ENCODE results near the gene PLAAT1.
A peak's percentile ranks its signal among the peaks of the same experiment; 100 is the strongest.

Gene PLAAT1

DNA sequence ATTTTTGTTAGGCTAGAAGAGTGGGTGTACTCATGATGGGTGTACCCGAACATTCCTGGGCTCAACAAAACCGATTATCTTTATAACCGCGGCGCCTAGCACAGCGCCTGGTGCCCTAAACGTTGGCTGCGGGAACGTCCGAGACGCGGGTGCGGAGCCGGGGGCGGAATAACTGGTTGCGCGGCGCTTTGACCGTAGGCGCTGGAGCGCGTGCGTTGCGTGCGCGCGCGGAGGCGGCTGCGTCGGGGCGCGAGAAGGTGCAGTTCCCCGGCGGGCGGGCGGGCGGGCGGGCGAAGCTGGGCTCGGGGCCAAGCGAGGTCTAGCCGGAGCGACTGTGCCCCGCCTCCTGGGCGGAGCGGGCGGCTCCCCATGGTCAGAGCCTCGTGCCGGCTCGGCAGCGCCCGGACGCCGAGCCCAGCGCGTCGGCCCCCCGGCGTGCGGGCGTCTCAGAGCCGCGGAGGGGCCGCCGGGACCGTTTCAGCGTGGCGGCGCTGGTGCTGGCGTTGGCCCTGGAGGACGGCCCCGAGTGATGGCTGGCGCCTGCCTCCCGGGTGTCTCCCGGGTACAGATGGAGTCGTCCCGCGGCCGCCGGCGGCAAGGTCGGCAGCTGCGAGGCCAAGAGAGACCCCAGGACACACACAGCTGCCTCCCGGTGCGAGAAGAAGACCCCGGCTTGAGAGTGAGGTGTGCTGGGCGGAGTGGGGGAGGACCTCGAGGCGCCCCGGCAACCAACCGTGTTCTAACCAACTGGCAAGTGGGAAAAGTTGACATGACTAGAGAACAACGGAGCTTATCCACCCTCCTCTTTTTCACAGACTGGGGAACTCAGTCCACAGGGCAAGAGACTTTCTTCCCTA, at the start of gene PLAAT1:
Gene PLAAT1 (plus strand): TSS at position 373 of the 857 bp plus-strand sequence. CDS start 14,429 bp downstream, outside the sequence.
- DNase-seq (ENCODE audit: low read depth in 4 of 4, low spot score in 1 of 4) = peak in 1 of 4 experiments; percentile 31

DNA sequence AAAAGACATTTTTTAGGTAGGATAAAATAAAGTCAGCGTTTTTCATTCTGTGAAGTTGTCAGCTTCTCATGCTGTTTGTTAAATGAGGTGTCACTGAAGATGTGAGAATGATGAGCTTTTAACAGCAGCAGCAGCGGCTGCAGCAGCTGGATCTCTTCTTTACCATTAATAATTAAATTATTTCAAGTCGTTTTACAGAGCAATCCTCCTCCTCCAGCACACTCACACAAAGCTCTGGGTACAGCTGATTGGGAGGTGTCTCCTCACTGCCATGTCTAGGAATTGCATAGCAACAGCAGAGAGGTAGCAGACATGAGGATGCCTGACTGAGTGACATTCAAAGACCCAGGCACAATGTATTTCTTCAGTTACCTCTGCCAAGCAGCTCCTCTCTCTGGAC, 46.7 kb upstream of the PLAAT1 start:
- DNase-seq (ENCODE audit: low read depth in 4 of 4, low spot score in 1 of 4) = no peak

DNA sequence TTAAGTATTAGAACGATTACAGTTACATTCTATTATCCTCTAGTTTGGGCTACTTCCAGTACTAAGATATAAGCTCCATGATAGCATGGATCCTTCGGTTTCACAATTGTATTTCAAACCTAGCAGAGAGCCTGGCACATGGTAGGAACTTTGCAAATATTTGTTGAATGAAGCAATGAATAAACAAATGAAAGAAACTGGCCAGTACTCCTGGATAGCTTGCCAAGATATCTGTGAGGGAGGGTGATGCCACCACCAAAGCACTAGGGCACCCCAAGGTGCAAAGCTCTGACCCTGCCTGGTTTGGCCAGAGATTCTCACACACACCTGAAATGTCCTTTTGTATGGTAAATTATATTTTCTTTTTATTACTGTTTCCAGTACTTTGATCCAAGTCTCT, 44.3 kb upstream of the PLAAT1 start:
- no peak for DNase-seq (ENCODE audit: low read depth in 4 of 4, low spot score in 1 of 4)

DNA sequence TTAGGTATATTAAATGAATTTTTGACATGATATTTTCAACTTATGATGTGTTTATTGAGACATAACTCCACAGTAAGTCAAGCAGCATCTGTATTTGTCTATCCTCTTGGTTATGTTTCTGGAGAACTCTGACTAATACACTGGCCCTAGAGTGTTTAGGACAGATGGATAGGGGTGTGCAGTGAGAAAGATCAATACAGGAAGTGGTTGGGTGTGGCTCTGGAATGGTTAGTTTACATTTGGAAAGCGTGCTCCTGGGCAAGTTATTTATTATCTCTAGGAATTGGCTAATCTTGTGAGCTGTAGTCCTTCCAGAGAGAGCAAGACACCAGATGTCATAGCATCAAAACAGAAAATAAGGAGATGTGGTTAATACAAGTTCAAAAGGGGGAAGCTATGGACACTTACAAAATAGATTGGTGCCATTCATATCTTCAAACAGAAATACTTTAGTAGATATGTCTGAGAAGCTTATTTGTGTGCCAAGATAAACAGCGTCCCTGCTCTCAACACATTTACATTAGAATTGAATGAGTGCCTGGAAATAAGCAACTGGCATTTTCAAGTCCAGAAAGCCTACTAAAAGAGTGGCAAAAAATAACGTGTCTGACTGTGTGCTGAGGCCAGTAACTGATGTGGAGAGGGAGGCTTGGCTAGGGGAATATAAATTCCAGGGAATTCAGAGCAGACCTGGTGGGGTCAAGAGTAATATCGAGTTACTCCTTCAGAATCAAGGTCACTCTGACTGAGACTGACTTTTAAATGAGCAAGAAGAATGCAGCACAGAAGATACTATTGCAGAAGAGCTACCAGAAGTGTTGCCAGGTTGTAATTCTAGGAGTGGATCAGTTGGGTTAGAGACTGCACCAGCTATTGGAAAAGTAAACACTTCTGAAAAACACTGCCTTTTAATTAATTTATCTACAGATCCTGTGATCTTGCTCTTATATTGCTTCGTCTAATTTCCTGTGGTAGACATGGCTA, 33.4 kb upstream of the PLAAT1 start:
- DNase-seq (ENCODE audit: low read depth in 4 of 4, low spot score in 1 of 4) = no peak

DNA sequence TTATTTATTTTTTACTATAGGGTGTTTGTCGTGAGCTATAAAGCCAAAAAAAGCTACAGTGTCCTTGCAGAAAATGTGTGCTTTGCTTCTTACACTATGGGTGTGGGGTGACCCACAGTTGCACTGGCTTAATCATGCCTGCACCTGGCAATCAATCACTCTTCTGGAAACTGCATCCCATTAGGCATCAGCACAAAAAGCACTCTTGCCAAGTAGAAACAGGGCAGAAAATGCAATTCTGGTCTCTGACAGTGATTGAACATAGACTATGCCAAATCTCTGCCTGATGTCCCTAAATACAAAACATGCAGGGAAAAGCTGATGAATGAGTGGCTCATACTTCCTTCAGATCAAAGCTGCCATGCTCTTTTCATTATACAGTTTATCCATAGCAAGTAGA, 30.4 kb upstream of the PLAAT1 start:
- DNase-seq (ENCODE audit: low read depth in 4 of 4, low spot score in 1 of 4) = no peak

DNA sequence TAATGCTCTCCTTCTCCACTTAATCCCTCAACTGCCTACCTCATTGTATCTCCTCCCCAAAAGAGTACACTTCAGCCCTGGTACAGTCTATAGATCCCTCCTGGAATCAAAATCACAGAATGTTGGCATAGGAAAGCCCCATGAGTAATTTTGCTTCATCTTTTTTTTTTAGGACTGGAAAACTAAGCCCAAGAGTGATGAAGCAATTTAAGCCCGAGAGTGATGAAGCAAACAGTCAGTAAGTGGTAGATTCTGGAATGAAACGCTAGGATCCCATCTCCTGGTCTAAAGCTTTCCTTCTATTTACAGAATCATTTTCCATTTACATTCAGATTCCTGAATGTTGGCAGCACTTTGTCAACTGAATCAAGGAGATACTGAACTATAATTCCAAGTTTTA, 29.8 kb upstream of the PLAAT1 start:
- DNase-seq (ENCODE audit: low read depth in 4 of 4, low spot score in 1 of 4) = no peak

DNA sequence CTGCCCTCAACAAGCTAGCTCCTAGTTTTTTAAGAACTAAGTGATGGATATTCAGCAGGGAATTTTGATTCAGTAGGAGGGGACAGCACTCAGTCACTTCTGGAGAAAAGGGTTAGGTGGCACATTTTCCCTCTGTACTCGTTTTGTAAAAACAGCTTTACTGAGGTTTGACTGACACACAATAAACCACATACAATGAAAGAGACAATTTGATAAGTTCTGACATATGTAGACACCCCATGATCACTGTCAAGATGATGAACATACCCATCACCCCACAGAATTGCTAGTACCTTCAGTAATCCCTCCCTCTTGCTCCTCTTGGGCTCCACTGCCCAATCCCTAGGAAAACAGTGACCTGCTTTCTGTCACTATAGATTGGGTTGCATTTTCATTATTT, 29.0 kb upstream of the PLAAT1 start:
- DNase-seq (ENCODE audit: low read depth in 4 of 4, low spot score in 1 of 4) = no peak

DNA sequence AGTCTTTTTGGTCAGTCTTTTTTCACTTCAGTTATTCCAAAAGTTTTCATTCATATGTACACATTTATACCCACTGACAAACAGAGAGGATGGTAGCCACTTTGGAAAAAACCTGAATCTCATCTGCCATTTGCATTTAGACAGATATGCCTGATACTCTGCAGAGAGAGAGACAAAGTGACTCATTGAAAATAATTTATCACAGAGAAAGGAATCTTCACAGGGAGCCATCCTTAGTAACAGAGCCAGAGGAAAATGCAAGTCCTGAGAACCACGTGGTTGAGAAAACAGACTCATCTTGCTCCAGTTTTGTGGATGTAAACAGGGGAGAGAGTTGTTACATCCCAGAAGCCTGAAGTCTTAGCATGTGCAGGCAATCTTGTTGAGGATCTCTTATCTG, 28.2 kb upstream of the PLAAT1 start:
- no peak for DNase-seq (ENCODE audit: low read depth in 4 of 4, low spot score in 1 of 4)

DNA sequence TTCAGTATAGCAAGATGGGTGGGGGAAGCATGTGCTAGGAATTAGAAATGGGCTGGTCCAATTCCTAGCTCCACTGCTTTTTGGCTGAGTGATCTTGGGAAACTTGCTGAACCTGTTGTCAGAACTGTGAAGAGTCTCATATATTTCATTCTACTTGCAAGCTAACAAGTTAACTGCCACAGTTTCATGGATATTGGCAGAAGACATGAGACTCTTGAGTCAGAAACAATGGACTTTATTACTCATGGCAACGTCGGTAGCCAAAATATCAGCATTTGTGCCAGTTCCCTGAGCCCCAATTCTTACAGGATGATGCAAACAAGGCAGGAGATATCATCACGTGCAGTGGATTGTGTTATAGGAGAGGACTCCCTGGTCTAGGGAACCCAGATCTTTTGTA, 26.6 kb upstream of the PLAAT1 start:
- no peak for DNase-seq (ENCODE audit: low read depth in 4 of 4, low spot score in 1 of 4)

DNA sequence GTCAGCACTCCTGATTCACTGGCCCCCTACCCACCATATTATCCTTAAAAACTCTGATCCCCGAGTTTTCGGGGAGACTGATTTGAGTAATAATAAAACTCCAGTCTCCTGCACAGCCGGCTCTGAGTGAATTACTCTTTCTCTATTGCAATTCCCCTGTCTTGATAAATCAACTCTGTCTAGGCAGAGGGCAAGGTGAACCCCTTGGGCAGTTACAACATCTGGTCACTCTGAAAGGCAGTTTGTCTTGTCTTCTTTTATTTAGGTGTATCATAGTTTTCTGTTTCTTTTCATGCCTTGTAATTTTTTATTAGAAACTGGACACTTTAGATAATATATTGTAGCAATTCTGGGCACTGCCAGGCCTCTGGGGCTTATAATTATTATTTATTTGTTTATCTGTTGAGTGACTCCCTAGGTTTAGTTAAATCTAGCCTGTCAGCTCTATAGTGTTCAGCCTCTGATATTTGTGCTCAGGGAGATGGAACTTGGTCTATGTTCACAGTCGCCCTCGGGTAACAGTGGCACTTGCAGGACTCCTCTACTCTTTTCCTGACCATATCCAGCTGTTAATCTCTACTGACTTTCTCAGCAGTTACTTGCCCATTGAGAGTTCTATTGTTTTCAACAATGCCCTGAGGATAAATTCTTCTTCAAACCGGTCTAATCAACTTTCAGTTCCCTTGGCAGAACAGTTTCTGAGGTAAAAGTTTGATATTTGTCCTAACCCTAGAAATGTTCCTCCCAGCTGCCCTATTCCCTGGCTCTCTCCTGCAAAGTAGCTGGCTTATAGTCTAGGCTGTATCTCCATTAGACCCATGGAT, 15.5 kb upstream of the PLAAT1 start:
- DNase-seq (ENCODE audit: low read depth in 4 of 4, low spot score in 1 of 4) = no peak

DNA sequence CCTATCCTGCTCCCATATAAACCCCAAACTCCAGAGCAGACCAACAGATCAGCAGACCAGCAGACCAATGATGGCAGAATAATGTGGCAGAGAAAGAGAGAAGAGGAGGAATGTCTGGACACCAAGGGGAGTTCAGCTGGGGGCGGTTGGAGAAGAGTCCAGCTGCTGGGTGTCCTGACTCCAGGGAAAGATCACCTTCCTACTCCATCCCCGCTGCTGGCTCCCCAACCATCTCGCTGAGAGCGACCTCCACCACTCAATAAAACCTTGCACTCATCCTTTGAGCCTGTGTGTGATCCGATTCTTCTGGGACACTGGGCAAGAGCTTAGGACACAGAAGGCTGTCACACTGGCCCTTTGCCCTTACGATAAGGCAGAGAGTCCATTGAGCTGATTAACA, 12.8 kb upstream of the PLAAT1 start:
- no peak for DNase-seq (ENCODE audit: low read depth in 4 of 4, low spot score in 1 of 4)

DNA sequence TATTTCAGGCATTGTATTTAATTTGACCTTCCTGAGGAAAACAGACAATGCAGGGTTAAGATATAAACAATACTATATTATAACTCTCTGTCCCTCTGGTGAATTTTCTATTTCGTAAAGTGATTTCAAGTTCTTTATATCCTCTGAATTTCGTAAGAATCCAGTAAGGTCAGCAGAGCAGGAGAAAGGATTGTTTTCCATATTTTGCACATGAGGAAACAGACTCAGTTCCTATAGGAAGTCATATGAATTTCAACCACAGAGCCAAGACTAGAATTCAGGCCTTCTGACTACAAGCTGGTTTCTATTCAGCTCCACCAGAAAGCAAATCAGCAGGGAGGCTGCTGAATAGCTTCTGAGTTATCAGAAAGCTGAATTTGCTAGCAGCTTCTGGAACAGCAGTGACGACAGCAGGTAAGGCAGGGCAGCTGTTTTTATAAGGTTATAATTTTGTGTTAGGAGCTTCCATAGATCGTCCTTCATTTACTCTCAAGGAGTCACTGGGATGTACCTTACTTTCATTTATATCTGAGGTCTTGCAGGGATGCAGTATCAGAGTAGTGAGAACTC, 11.1 kb upstream of the PLAAT1 start:
- no peak for DNase-seq (ENCODE audit: low read depth in 4 of 4, low spot score in 1 of 4)

DNA sequence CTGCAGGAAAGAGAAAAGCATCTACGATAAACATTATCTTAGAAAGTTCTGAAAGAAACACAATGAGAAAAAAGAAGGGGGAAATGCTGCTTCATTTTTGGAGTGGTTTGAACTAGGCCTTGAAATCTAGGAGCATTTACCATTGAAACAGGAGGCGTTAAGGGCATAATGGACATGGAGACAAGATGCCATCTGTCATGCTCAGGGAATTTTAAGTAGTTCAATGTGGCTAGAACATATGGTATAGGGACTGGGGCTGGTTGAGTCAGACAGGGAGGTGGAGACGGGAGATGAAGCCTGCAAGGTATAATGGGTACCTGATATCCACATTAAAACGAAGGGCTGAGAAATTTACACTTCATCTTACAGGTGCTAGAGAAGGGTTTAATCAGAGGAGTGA, 10.4 kb upstream of the PLAAT1 start:
- no peak for DNase-seq (ENCODE audit: low read depth in 4 of 4, low spot score in 1 of 4)

DNA sequence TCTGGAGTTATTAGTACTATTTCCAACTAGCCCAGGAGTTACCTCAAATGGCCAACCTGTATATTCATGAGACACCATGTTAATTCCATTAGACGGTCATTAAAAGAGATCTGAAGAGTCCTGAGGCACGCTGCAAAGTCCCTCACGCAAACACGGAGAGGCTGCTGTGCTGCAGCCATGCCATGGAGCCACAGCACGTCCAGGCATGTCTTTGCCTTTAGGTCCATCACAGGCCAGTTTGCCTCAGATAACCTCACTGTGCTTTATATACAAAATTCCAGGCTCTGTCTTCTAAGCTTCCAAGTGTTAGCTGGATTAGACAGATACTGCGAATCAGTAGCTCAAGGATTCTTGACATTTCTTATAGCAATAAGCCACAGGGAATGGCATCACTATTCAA, 9.8 kb upstream of the PLAAT1 start:
- no peak for DNase-seq (ENCODE audit: low read depth in 4 of 4, low spot score in 1 of 4)

DNA sequence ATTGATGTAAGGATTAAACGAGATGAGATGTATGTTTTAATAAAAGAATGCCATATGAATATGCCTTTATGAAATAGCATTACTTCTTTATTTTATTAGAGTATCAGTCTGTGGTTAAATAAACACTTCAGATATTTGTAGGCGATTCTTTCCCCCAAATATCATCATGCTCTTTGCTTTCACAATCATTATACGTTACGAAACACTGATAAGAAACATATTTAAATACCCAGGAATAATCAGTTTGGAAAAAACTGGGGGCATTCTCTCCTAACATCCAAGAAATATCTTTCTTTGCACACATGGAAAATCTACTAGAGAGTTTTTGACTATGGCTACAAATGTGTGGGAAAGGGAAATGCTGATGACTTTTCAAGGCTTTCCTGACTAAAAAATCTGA, 4.4 kb upstream of the PLAAT1 start:
- no peak for DNase-seq (ENCODE audit: low read depth in 4 of 4, low spot score in 1 of 4)

DNA sequence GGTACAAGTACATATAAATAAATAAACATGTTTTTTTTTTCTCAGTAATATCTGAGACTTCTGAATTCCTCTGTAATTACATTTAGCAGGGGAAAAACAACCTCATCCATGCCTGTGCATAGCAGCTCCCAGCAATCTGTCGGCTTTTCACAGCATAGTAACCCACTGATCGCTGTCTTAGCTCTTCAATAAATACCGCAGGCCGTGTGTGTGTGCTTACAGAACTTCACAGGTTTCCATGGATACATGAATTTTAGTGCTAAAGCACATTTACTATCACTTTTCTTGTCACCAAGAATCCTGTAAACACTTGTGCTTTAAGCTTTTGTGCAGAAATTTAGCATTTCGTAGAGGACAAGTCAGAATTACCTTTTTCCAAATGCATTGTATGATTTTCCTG, 4.0 kb upstream of the PLAAT1 start:
- no peak for DNase-seq (ENCODE audit: low read depth in 4 of 4, low spot score in 1 of 4)

DNA sequence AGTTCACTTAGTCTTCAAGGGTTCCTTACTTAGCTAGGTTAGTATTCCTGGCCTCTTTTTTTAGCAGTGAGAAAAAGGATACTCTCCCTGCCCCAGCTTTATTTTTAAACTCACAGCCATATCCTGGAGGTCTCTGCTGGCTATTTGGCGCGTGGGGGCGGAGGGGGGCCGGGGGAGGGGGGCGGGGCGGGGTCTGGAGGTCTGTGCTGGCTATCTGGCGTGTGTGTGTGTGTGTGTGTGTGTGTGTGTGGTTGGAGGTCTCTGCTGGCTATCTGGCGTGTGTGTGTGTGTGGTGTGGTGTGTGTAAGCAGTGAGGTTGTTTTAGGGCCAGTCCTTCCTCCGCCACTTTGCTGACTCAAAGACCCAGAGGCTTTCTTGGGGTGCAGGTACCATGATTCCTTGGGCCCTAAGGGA, 579 bp upstream of the PLAAT1 start:
- no peak for DNase-seq (ENCODE audit: low read depth in 4 of 4, low spot score in 1 of 4)

DNA sequence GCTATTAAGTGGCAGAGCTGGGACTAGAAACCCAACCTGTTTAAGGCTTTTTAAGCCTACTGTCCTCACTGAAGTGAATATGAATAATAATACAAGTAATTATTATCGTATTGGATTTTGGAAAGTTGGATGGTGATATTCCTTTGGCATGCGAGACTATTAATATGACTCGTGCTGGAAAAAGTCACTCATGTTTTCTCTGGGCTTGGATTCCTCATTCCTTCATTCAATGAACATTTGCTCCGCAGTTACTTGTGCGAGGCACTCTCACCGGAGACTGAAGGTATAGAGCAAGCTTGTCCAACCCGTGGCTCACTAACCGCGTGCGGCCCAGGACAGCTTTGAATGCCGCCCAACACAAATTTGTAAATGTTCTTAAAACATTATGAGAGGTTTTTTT, 694 bp downstream of the PLAAT1 start:
- no peak for DNase-seq (ENCODE audit: low read depth in 4 of 4, low spot score in 1 of 4)

DNA sequence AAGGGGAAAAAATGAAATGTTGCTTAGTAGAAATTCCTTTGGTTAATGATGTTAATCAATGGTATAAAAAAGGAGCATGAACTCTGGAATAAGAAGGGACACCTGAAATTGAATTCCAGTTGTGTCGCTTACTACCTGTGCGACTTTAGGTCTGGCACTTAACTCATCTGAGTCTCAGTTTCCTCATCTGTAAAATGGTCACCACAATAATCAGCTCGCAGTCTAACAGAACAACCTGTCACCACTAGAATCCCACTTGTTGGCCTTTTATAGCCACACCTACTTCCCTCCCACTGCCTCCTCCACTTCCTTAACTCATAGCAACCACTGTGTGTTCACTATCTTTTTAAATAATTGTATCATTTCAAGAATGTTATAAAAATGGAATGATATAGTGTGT, 2.5 kb downstream of the PLAAT1 start:
- DNase-seq (ENCODE audit: low read depth in 4 of 4, low spot score in 1 of 4) = no peak

DNA sequence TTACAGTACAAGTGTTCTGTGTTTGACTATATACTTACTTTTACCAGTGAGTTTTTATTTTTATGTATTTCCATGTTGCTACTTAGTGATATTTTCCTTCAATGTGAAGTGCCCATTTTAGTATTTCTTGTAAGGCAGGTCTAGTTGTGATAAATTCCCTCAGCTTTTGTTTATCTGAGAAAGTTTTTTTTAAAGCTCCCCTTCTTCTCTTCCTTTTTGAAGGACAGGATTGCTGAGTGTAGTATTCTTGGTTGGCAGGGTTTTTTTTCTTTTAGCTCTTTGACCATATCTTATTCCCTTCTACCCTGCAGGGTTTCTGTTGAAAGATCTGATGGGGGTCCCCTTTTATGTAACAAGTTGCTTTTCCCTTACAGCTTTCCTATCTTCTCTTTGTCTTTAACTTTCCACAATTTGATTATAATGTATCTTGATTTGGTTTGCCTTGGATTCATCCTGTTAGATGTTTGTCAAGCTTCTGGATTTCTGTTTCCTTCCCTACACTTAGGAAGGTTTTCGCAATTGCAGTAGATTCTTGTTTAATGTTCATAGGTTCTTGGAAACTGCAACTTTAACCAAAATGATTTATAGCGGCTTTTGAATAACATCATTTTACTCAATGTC, 7.9 kb downstream of the PLAAT1 start:
- DNase-seq (ENCODE audit: low read depth in 4 of 4, low spot score in 1 of 4) = no peak
